Activated CD8-positive, alpha-beta memory T cell treated with anti-CD3 and anti-CD28 coated beads, Interleukin-2, amount 50 U/mL, for 4 hours (primary cell): ENCODE data around the gene SAMD3.
"Not testable (repeated sequence)": the region's sequence is repeated elsewhere in the genome, so short reads cannot be mapped to it uniquely, and the experiment has no call there.

Experiments
- DNase-seq: peaks from one replicate; pipeline ENCODE4 v3.0.0-alpha.2; 2020

SAMD3 gene

GRCh38 chr6:130170160-130170559, 52.6 kb downstream of the SAMD3 start:
- DNase-seq = not testable (repeated sequence)

DNA sequence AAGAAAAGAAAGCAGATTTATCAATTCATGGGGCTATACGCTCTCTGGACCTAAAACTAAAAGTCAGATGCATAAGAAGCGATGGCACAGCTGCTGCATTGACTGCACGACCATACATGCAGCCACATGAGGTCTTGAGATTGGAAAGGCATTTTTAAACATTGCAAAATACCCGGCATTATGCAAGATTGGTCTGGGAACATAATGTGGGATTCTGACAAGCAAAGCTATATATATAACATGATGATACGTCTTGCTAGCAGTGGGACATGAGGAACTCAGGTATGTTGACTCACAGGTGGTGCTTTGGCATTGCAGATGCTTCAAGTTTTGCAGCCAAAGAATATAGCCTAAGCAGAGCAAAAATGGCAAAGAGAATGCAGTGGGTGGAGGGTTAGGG, 55.1 kb downstream of the SAMD3 start:
- no peak for DNase-seq

DNA sequence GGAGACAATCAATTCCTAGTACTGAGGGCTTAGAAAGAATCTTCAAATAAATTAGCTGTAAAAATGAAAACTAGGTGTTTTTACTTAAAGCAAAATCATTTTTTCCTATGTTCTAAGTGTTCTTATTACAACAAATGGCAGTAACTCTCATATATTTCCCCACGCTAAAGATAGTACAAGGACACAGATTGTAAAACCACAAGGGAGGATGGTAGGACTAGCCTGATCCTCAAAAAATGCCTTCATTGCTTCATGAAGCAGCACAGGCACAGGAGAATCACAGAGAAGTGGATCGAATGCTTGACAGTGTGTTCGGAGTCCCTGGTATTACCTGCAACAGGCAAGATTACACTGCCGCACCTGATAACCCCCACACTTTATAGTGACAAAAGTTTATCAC, 58.5 kb downstream of the SAMD3 start:
- no peak for DNase-seq

DNA sequence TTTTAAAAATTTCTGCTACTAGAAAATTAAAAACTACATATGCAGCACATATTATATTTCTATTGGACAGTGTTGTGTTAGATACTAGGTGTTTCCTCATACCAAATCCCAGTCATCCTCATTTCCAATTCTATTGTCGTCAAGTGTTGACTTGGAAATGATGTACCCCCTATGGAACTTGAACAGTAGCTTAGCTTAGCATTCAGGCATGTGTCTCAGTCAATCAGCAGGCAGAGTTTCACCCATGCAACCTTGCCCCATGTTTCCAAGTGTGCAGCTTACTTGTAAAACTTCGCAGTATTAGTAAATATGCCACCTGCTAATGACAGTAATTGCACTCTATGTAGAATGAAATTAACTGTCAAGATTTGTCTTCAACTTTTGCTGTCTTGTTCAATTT, 59.5 kb downstream of the SAMD3 start:
- DNase-seq = no peak

GRCh38 chr6:130162421-130162820, 60.3 kb downstream of the SAMD3 start:
- no peak for DNase-seq

- DNase-seq = no peak
Measured at GRCh38 chr6:130161683-130162404, 60.9 kb downstream of the SAMD3 start.

DNA sequence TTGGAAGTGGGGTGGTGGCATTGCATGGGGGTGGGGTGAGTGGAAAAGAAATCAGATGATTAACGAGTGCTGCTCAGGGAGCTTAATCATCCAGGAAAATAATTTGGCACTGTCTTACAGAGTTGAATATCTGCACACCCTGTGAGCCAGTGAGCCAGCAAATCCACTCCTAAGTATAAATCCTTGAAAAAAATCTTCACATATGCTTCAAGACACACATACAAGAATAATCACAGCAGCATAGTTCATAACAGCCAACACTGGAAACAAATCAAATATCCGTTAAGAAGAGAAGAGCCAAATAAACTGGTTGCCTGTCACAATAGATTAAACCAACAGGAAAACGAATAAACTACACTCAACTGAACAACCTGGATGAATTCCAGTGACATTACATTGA, 62.8 kb downstream of the SAMD3 start:
- DNase-seq = no peak

- DNase-seq = no peak
Measured at GRCh38 chr6:130158548-130158947, 64.2 kb downstream of the SAMD3 start.

- DNase-seq = no peak
Measured at GRCh38 chr6:130158056-130158455, 64.7 kb downstream of the SAMD3 start.

- DNase-seq = no peak
Measured at GRCh38 chr6:130156908-130157307, 65.8 kb downstream of the SAMD3 start.

DNA sequence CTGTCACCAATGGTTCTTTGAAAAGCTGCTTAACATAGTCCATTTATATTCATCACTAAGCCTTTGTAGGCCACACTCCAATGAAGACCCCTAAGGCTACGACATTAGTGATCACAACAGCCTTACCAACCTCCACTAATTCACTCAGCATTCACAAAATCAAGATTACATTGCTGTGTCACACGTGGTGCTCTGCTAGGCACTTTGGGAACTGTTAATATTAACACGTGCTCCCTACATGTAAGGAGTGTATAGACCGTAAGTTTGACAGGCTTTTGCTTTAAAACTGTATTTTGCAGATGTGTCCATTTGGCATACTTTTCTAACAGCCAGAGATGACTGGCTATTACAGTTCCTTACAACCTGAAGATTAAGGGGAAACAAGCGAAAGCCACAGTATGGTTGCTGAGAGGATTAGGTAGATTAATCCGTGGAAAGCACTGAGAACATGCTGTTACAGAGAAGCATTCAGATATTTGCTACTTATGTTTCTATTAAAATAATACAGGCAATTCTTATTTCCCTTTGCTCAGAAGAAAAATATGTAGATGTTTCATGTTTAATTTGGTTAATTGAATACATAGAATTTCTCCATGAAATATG, 69.7 kb downstream of the SAMD3 start:
- DNase-seq = no peak

- DNase-seq = no peak
Measured at GRCh38 chr6:130150906-130151305, 71.8 kb downstream of the SAMD3 start.

- not testable (repeated sequence) for DNase-seq
Measured at GRCh38 chr6:130149016-130149415, 73.7 kb downstream of the SAMD3 start.

DNA sequence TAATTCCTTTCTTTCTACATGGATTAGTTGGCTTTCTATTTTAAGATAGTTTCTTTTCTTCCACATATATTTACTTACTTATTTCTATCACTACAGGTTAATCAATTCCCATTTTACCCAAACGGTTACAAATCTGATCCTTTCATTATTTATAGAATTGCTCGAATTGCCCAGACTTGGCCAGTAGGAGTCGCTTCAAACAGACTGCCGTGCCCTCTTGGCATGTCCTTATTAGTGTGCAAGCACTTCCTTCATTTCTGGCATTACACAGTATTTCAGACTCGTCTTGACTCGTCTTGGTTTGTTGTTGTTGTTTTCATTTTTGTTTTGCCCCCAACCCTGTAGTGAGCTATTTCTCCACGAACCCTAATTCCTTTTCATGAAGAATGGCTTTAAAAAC, 74.6 kb downstream of the SAMD3 start:
- DNase-seq = no peak

DNA sequence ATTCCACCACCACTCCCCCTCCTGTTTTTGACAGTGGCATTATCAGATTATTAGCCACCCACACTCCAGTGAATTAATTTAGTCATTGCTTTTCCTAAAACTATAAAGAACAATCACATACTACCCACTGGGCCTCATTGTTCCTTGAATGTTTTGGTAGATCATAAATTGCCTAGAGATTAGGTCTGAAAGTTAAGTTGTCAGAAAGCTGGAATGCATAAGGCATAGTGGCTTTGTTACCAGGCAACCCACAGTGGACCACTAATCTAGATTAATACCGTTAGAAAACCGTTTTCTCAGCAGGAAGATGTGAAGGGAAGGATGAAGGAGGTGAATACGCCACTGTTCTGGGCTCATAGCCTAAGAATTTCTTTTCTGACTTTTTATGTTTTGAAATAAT, 75.6 kb downstream of the SAMD3 start:
- DNase-seq = no peak

DNA sequence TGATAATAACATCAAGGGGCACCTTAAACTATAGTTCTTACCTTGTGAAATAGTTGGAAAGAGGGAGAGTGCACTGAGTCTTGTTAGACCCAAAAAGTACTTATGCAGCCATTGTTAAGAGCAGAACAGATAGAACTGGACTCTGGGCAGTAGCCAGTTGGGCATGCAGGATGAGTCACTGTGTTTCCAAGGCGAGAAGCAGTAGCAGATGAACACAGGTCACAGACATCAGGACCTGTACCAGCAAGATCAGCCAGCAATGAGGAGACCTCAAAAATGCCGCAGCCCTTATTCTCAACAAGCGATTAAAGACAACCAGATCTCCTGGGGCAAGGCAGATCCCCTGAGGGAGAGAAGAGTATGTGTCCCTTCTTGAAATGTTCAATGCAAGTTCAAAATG, 79.0 kb downstream of the SAMD3 start:
- DNase-seq = no peak

DNA sequence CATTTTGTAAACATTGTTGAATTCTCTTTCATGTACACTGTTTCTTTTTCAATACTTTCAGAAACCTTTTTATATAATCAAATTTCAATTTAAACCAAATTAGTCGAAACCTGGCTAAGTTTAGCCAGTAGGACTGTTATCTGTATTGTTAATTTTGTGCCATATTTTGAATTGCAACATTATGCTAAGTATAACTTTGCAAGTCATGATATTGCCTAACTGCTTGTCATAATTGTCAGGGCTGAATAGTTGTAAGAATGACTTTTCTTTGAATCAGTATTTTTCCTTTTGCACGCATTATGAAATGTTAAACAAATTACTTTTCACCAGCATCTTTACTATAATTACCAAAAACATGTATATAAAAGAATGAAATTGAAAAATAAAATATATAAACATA, 82.7 kb downstream of the SAMD3 start:
- DNase-seq = no peak

DNA sequence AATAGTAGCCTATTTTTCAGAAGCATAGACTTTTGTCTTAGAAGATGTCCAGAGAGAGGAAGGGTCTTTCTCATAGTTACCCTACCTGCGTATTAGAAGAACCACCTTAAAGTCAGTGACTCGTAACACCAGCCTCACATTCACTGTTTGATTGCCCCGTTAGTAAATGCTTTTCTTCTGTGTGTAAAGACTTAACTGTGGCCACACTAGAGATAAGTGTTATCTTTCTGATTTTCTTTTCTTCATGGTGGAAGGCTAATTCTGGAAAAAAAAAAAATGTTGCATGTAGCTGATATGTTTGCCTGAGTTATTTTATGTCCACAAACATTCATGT, 83.9 kb downstream of the SAMD3 start:
- DNase-seq = no peak

DNA sequence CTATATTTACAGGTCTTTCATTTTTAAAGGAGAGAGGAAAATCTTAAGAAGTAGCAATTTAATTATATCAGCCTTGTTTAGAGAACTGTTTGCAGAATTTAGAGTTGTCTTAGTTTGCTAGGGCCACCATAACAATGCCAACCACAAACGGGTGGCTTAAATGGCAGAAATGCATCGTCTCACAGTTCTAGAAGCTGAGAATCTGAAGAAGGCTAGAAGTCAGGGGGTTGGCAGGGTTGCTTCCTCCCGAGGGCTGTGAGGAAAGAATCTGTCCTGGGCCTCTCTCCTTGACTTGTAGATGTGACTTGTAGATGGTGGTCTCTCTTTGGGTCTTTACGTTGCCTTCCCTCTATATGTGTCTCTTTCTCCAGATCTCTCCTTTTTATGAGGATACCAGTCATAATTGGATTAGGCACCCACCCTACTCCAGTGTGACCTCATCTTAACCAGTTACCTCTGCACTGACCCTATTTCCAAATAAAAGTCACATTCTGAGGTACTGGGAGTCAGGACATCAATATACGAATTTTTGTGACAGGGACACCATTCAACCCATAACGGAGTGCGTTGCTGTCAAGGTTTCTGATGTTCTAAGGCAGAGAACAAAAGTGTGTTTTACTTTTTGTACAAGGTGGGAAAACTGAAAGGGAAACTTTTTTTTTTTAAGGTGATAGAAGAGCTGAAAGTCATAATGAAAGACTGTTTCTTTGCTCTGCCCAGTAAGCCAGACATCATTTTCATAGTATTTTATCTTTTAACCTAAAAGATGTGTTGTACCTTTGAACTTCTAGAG, 84.4 kb downstream of the SAMD3 start:
- DNase-seq = no peak

DNA sequence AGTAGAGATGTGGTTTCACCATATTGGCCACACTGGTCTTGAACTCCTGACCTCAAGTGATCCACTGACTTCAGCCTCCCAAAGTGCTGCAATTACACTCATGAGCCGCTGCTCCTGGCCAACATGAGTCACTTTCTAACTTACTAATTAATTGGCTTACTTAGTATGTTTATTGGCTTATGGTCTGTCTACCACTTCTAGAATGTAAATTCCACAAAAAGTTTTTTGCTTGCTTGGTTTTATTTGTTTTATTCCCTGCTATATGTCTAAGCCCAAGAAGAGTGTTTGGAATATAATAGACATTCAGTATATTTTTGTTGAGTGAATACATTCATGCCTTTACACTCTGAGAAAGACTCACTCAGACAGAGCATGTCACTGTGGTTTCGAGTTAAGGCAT, 86.0 kb downstream of the SAMD3 start:
- DNase-seq = no peak

- DNase-seq = no peak
Measured at GRCh38 chr6:130134582-130134981, 88.2 kb downstream of the SAMD3 start.

- peak; percentile 22 for DNase-seq
Measured at GRCh38 chr6:130132286-130132701, 90.5 kb downstream of the SAMD3 start.

DNA sequence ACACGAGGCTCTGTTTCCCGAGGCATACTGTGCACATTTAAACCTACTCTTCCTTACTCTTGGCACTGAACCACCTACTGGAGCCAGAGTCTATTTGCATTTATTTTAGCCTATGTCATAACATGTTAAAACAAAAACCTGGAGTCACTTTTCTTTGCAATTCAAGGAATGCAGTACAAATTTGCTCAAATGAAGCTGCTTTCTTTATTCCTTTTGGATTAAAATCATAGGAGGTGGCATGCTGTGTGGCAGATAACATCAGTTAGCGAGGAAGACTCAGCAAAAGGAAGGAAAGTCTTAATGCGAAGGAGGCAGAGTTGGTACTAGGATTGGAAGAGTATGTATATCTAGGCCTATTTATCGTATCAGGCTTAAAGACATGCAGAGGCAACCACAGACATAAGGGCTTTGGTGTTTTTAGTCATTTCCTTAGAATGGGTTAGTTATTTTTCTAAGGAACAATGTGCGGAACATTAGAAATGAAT, 92.9 kb downstream of the SAMD3 start:
- DNase-seq = no peak

GRCh38 chr6:130128326-130128725, 94.4 kb downstream of the SAMD3 start:
- no peak for DNase-seq
